HG03066 (cell line): ENCODE measurements around the gene TCF23.
"Not testable (repeated sequence)": the region's sequence is repeated elsewhere in the genome, so short reads cannot be mapped to it uniquely, and the experiment has no call there.

ENCODE experiments used
- ATAC-seq: cut with Tn5 transposase; IDR thresholded peaks from one replicate; pipeline ENCODE4 v1.9.1; 2021; ENCODE audit warnings: low read depth; ENCODE audit not compliant: unreplicated experiment

TCF23 gene

DNA sequence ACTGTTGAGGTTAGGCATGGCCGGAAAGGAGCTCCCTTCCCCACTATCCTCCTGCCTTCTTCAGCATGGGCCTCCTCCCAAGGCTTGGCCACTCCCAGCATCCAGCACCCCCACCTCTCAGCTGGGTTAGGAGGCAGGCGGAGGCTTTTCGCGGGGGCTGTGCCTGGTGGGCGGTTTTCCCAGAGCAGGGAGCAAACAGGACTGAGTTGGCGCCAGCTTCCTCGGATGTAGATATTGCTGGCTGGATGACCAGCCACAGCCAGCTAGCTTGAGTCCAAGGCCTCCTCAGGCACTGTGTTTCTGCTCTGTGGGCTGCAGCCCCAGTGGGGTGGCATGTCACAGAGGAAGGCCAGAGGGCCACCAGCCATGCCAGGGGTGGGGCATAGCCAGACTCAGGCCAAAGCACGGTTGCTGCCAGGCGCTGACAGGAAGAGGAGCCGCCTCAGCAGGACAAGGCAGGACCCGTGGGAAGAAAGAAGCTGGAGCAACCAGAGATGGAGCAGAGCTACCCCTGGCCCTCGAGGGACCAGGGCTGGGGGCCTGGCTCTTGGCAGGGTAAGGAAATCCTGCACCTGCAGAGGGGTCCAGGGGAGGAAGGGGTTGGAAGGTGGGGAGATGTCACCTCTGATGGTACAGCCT, at the start of gene TCF23:
Gene TCF23 (plus strand): TSS at position 204 of the 639 bp plus-strand sequence. CDS start 130 bp downstream, at position 334.
- ATAC-seq: no peak

DNA sequence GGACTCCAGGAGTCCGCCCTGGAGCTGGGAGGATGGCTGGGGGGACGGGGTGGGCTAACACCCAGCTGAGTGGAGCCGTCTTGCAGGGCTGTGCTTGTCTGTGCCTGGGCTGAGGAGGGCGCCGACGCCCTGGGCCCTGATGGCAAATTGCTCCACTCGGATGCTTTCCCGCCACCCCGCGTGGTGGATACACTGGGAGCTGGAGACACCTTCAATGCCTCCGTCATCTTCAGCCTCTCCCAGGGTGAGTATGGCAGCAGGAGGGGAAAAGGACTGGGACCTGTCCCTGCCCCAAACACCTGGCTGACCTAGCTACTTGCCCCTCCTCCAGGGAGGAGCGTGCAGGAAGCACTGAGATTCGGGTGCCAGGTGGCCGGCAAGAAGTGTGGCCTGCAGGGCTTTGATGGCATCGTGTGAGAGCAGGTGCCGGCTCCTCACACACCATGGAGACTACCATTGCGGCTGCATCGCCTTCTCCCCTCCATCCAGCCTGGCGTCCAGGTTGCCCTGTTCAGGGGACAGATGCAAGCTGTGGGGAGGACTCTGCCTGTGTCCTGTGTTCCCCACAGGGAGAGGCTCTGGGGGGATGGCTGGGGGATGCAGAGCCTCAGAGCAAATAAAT, 49.4 kb upstream of the TCF23 start:
- no peak for ATAC-seq

DNA sequence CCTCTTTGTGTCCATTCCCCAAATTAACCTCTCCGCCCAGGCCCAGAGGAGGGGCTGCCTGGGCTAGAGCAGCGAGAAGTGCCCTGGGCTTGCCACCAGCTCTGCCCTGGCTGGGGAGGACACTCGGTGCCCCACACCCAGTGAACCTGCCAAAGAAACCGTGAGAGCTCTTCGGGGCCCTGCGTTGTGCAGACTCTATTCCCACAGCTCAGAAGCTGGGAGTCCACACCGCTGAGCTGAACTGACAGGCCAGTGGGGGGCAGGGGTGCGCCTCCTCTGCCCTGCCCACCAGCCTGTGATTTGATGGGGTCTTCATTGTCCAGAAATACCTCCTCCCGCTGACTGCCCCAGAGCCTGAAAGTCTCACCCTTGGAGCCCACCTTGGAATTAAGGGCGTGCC, 48.8 kb upstream of the TCF23 start:
- no peak for ATAC-seq

DNA sequence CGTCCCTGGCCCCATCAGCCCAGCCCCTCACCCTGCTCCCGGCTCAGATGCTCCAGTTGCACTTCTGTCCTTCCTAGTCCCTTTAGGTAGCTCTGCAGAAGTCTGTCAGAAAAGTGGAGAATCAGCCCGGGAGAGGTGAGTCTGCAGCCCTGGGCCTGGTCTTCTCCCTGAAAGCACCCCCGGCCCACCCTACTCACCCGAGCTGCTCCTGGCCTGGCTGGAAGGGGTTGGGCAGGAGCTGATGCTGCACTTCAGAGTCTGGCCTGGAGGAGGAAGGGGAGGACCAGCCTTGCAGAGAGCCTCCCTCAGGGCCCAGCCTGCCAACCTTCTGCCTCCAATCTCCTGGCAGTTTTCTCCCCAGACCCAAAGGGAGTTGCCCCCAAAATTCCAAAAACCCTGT, 46.5 kb upstream of the TCF23 start:
- ATAC-seq: no peak

DNA sequence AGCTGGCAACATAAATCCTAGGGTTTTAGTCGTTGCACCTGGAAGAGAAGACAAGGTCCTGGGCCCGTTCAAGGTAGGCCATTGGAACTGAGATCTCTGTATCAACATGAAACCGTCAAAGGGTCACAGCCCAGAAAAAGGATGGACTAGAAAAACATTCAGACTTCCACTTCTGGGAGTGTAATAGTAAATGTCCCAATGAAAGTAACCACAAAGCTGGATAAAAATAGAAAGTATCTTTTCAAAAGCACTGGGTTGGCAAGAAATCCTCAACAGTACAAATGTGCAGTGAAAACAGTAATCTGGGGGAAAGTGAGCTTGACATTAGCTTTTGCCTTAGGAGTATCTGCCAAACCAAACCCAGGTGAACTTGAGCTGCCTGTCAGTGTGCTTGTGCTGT, 42.8 kb upstream of the TCF23 start:
- no peak for ATAC-seq

DNA sequence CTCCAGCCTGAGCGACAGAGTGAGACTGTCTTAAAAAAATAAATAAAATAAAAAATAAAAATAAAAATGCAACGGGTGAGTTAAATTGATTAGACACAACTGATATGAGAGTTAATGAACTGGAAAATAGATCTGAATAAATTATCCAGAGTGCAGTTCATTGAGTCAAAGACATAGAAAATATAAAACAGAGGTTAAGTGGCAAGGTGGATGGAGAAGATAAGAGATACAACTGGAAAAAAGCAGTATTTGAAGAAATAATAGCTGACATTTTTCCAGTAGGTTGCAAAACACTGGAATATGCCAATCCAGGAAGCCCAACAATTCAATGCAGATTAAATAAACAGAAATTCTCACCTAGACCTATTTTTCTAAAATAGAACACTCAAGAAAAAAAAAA, 40.6 kb upstream of the TCF23 start:
- ATAC-seq: no peak

DNA sequence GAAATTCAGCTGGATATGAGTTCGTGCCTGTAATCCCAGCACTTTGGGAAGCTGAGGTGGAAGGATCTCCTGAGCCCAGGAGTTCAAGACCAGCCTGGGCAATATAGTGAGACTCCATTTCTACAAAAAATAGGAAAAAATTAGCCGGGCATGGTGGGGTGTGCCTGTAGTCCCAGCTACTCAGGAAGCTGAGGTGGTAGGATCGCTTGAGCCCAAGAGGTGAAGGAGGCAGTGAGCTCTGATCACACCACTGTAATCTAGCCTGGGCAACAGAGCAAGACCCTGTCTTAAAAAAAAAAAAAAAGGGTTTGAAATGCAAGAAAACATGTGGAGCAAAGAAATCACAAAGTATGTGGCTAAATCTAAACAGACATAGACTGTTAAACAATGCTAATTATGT, 39.7 kb upstream of the TCF23 start:
- no peak for ATAC-seq

DNA sequence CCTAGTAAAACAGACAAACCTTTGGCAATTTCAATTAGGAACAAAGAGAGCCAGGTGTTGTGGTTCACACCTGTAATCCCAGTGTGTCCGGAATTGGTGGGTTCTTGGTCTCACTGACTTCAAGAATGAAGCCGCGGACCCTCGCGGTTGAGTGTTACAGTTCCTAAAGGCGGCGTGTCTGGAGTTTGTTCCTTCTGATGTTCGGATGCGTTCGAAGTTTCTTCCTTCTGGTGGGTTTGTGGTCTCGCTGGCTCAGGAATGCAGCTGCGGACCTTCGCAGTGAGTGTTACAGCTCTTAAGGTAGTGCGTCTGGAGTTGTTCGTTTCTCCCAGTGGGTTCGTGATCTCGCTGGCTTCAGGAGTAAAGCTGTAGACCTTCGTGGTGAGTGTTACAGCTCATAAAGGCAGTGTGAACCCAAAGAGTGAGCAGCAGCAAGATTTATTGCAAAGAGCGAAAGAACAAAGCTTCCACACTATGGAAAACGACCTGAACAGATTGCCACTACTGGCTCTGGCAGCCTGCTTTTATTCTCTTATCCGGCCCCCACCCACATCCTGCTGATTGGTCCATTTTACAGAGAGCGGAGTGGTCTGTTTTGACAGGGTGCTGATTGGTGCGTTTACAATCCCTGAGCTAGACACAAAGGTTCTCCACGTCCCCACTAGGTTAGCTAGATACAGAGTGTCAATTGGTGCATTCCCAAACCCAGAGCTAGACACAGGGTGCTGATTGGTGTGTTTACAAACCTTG, 38.0 kb upstream of the TCF23 start:
- not testable (repeated sequence) for ATAC-seq

DNA sequence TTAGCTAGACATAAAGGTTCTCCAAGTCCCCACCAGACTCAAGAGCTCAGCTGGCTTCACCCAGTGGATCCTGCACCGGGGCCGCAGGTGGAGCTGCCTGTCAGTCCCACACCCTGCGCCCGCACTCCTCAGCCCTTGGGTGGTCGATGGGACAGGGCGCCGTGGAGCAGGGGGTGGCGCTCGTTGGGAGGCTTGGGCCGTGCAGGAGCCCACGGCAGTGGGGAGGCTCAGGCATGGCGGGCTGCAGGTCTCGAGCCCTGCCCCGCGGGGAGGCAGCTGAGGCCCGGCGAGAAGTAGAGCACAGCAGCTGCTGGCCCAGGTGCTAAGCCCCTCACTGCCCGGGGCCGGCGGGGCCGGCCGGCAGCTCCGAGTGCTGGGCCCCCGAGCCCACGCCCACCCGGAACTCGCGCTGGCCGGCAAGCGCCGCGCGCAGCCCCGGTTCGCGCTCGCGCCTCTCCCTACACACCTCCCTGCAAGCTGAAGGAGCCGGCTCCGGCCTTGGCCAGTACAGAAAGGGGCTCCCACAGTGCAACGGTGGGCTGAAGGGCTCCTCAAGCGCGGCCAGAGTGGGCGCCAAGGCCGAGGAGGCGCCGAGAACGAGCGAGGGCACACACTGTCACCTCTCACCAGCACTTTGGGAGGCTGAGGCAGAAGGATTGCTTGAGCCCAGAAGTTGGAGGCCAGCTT, 37.3 kb upstream of the TCF23 start:
- ATAC-seq: not testable (repeated sequence)

DNA sequence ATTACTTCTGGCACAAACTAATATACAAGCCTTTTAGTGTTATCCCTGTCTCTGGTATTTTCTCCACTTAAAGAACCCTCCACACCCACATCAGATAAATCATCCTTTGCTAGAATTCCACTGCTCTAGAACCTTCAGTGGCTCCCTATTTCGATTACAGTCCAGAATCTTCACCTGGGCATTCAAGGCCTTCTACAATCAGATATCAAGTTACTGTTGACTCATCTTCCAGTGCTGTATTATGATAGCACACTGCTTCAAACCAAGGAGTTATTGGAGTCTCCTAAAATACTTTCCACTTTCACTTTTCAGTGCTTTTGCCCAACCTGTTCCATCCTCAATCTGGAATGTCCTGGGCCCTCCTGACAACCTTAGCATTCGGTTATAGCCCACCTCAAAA, 33.3 kb upstream of the TCF23 start:
- no peak for ATAC-seq

DNA sequence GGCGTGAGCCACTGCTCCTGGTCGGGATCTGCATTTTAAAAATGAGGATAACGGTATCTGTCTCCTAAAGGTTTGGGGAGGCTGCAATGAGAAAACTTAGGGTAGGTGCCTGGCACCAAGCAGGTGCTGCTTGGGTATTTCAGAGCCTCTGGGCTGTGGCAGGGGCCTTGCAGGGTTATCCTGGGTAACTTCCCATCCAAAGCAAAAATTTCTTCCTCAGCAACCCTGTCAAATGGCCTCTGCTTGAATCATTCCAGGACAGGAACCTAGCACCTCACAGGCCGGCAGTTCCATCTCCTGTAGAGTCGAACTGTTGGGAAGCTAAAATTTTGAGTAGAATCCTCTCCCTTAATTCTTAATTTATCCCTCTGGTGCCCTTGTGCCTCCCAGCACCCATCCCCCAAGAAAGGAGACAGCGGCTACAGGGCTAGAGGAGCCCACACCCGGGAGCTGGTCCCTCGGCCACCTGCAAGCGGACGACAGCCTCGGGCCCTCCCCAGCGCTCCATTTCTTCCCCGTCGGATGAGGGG, 30.7 kb upstream of the TCF23 start:
- ATAC-seq: no peak

DNA sequence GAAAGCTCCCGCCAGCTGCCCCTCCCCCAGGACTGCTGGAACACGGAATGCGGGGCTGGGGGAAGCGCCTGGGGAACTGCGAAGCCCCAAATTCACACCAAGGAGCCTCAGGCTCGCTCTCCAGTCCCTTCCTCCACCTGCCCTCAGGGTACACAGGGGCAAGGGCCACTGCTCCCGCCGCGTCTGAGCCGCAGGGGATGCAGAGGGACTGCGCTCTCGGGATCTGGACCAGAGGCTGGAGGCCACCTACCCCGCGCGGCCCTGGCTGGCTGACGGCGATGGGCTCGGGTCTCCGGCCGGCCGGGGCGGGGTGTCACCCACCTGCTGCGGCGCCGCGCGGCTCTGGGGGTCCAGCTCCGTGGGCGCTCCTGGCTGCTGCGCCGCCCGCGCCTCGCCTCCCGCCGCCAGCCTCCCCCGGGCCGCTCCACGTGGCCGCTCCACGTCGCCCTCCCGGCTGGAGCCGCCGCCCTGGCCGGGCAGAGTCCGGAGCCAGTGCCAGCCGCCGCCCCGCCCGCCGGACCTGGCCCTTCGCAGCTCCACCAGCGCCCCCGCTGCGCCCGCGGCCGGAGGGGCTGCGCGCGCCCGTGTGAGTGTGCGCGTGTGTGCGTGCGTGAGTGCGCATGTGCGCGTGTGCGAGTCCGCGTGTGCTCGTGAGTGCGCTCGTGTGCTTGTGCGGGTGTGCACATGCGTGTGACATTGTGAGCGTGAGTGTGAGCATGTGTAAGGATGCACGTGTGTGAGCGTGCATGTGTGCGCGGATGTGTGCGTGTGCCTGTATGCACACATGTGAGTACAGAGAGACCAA, 30.1 kb upstream of the TCF23 start, which contains the start of gene CGREF1:
Gene CGREF1 (minus strand): TSS at position 604 of the 805 bp plus-strand sequence. CDS start 14,762 bp downstream, outside the sequence.
- ATAC-seq: no peak

DNA sequence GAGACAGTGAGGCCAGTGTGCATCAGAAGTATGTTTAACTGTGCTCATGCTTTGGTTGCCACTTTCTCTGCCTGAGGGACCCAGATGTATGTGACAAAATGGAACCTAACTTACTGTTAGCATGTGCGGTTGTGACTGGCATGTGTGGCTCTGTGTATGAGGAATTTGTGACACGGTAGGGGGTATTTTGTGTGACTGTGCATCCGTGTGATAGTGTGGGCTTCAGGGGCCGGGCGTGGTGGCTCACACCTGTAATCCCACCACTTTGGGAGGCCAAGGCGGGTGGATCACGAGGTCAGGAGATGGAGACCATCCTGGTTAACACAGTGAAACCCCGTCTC, 29.5 kb upstream of the TCF23 start:
- not testable (repeated sequence) for ATAC-seq

DNA sequence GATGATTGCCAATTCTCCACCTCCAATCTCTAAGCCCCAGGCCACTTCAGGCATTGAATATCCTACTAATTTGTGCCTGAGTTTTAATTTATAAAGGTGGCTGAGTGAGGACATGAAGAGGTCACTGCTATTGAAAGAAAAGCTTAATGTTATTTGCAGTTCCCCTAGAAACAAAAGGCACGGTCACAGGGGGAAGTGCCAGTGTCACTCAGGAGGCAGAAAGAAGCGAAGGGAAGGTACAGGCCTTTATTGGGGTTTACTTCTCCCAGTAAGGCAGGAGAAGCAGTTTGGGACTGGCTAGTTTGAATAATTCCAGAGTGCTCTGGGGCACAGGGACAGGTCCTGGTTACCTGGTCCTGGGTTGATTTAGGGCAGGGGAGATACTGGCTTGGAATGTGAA, 26.9 kb upstream of the TCF23 start:
- no peak for ATAC-seq

DNA sequence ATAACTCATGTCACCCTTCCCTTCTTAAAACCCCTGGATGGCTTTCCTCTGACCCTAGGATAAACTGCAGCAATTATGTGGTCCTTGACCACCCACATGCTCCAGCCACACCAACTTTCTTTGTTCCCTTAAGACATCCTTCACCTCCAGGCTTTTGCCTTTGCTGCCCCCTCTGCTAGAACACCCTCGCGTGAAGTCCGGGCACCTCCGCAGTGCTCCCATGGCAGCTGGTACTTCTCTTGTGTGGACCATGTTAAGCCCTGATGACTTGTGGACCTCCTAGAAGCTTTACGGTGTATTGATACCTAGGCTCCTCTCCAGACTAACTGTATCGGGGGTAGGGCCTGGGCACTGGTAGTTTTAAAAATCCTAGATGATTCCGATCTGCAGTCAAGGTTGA, 26.0 kb upstream of the TCF23 start:
- ATAC-seq: no peak

DNA sequence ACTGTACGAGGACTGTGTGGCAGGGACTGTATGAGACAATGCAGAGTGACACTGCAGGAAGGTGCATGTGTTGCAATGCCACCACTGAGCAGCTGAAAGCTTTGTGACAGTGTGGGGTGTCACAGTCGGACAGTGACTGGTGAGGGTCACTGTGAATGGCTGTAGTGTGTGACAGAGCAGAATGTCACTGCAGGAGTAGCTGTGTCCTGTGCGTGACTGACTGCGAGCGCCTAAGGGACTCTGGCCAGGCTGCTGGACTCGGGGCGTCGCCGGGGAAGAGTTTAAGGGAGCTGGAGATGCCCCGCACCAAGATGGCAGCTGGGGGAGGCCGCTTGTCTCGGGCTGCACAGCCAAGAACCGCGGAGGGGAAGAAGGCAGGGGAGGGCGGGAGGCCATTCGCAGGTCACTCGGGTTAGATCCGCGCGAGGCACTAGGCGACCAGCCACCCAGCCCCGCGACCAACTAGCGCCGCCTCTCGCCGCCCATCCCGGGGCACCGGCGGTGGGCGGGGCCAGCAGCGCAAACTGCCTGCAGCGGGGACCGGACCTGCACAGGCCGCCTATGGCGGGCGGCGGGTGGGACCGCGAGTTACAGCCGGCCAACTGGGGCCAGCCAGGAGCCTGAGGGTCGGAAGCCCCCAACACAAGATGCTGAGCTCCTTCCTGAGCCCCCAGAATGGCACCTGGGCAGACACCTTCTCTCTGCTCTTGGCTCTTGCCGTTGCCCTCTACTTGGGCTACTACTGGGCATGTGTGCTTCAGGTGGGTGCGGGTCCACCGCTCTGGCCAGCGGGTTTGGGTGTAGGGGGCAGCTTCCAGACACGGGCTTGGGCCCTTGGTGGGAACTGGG, 25.3 kb upstream of the TCF23 start, which contains the start of gene ABHD1:
Gene ABHD1 (plus strand): TSS at position 514 of the 849 bp plus-strand sequence. CDS start 134 bp downstream, at position 648.
- ATAC-seq: no peak

DNA sequence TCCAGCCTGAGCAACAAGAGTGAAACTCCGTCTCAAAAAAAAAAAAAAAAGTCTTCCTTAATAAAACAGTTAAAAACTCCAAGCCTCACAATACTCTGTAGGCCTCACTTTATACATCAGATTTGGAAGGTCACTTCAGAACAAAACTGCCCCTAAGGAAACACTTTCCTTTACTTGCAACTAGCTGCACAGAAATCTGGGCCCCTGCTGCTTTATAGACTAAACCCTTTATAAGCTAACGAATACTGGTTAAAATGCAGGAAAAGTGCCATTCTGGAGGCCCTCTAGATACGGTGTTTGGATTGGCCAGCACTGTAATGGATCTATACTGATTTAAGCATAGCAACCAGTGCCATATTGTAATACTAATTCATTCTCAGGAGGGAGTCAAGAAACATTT, 23.7 kb upstream of the TCF23 start:
- ATAC-seq: no peak

DNA sequence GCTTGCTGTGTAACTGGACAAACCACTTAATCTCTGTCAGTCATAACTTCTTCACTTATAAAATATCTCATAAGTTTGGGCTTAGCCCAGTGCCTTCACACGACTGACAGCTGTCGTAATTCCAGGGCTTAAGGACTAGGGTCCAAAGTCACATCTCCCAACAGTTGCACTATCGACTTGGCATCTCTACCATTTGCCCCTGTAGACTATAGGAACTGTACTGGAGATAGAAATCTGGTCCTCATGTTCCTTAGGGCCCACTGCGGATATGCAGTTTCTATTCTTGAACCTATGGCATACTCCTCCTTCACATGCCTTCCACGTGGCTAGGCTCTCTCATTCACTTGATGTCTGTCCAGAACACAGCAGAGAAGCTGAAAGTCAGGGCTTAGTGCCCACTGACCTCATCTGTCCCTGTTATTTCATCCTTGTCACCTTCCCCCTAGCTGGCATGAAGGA, 22.5 kb upstream of the TCF23 start:
- no peak for ATAC-seq
